Fibroblast of skin of scalp (primary cell): ENCODE results near the gene SIK3.
A peak's percentile ranks its signal among the peaks of the same experiment; 100 is the strongest.

ENCODE experiments used
- DNase-seq: peaks from one replicate; pipeline ENCODE4 v3.0.0-alpha.2; 2013

The SIK3 gene

DNA sequence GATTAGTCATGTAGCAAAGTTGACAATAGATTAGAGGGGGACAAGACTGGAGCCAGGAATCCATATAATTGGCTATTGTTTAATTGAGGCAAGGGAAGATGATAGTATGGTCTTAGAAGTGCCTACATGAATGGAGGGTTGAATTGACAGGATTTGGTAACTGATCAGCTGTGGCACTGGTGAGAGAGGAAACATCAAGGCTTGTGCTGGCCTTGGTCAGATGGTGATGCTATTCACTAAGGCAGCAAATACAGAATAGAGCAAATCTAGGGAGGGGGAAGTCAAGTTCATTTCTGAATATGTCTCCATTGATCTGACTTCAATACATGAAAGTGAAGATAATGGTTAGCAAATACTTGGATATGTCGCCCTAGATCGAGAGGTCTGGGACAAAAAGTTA, 206.5 kb downstream of the SIK3 start:
- no peak for DNase-seq

DNA sequence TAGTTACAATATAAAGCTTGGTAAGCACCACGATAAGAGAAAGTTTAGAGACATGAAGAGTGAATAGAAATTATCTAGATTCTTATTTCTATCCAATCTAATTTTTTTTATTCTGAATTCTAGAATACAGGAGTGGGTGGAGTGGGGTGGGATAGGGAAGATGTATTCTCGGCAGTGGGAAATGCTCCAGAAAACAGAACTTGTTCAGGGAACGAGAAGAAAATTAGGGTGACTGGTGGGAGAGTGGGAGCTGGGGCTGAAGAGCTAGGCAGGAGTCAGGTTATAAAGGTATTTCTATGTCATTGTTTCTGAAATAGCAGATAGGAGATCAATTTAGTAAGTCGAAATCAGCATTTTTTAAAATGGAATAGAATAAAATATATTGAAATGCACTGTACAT, 207.6 kb downstream of the SIK3 start:
- no peak for DNase-seq

DNA sequence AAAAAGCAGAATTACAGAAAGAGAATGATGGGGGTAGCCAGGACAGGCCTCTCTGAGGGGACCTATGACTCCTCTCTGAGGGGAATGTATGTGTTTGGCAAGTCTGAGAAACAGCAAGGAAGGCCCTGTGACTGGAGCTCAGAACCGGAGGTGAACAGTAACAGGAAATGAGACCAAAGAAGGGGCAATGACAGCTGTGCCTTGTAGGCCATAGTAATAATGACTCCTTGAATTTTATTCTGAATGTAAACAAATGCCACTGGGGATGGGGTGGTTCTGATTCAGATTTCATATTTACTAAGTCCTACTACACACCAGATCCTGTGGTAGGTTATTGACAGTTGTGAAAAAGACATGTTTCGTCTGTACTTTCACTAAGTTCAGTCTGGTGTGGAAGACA, 208.0 kb downstream of the SIK3 start:
- no peak for DNase-seq

DNA sequence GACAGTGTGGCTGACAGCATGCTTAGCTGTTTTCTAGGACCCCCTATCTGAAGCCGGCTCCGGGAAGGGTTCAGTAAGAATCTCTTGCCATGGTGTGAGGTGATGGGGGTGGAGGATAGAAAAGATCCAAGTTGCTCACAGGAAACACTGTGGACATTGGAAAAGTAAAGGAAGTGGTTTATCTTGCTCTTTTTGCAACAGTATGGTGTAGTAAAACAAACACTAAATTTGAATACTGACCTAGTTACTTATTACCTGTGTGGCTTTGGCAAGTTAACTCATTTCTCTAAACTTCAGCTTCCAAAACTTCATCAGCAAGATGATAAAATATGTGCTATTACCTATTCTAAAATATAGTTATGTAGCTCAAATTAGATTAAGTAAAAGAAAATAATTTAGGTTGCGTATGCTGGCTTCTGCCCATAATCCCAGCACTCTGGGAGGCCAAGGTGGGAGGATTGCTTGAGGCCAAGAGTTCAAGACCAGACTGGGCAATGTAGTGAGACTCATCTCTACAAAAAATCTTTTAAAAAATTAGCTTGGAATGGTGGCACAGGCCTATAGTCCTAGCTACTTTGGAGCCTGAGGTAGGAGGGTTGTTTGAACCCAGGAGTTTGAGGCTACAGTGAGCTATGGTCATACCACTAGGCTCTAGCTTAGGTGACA, 209.2 kb downstream of the SIK3 start:
- DNase-seq = no peak

DNA sequence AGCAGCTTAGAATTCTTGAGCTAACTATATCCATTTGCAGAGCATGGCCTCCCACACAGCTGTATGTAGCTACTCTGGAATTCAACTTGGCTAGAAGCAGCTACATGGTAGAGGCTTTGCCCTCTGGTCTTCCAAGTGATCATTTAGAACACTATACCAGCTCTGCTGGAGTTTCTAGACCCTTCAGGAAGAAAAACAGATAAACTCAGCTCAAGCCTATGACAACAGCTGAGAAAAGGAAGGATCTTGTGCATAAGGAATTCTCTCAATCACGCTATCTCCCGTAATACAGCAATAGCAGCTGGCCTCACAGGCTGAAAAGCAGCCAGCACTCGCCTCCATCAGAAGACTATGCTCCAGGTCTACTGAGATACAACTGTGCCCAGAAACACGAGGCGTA, 210.2 kb downstream of the SIK3 start:
- peak; percentile 82 for DNase-seq

DNA sequence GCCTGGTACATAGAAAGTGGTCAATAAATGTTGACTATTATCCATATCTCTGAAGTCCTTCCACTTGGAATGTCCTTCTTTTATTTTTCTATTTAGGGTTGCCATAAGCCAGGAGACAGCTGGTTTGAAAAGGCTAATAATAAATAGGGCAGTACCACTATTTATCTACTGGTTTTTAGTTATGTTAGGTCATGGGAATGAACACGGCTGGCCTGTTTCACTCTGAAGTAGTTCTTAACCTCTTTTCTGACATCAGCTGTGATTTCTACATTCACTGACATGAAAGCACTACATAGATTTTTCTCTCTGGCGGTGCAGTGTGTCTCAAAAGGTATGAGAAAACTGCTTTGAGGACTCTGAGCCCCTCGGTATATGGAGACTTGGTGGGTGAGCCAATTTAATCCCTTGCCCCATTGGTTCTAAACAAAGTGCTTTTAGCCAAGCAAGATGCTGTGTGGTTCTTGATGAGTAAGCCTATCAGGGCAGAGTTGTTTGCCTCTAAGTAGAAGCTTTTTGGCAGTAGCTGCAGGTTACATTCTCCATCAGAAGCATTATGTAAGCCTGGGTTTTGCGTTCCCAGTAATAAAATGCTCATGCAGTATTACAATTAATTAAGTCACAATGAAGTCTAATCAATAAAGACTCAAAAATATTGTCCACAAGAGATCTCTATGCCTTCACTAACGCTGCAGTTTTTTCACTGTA, 212.1 kb downstream of the SIK3 start:
- no peak for DNase-seq

DNA sequence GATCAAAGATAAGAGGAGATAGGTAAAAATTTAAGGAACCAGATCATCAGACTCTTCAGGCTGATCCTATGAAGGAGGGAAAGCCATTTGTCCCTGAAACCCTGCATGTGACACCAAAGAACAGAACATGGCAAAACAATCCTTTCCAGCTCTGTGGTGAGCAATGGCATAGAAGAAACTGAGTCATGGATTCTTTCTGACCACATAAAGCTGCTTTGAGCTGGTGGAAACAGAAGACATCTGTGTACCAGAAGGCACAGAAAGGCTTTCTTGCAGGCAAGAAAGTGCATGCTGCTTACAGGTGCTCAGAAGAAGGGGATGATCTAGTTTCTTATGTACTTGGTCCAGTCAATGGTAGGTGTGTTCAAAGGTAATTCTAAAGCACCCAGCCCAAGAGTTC, 215.8 kb downstream of the SIK3 start:
- DNase-seq = peak; percentile 65

DNA sequence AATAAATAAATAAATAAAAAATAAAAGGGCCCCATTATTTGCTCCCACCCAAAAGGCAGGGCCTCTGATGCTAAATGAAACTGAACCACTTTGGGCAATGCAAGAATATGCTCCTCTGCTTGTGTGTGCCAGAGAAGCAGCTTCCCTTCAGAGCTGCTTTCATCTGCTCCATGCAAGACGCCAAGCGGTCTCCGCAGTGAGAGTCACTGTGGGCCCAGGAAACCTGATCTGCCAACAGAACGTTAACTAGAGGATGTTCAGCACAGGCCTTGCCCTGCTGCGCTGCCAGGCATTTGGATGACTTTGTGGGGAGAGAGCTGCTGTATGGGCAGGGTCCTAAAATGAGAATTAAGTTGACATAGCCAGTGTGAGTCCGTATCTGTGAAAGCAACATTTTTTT, 217.1 kb downstream of the SIK3 start:
- no peak for DNase-seq

DNA sequence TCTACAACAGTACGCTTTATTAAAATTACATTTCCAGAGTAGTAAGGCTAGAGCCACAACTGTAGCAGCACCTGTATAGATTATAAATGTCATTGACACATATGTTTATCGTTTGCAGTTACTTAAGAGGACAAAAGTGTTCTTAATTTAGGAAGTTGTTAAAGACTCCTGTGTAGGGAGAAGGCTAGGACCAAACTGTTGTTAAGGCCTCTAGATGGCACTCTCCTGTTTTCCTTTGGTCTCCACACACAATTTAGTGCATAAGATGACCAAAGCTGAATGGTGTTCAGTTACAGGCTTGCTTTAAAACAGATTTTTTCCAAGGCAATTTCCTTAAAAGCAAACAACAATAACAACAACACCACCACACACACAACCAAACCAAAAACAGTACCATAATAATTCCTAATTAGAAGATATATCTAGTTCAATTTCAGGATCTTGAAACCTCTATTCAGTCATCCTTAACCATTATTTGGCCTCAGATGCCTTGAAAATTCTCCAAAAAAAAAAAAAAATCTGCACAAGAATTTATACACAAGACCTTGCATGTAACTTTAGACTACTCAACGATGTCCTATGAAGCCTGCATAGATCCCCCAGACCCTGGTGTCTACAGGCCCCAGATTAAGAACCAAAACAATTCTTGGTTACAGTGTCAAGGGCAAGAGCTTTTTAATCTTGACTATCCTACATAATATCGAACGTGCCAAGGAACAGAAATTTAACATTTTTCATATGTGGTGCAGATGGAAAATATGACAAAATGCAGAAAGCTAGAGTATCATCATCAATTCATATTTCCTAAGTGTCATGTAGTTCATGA, 218.2 kb downstream of the SIK3 start:
- peak; percentile 74 for DNase-seq

DNA sequence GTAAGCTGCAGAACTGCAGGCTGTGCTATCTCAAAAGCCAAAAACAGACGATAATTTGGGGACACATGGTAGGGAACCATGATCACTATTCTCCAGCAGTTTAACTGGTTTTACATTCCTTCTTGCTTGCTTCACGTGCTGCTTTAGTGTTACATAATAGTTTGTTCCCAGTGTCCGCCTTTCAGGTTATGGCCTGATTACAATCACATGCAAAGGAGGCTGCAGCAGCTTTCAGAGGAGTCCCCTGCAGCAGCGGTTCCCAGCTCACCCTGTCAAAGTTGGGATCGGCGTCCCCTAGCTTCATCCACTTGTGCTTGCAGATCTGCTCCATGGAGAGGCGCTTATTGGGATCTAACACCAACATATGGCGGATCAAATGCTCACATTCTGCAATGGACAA, 221.6 kb downstream of the SIK3 start:
- DNase-seq = no peak

DNA sequence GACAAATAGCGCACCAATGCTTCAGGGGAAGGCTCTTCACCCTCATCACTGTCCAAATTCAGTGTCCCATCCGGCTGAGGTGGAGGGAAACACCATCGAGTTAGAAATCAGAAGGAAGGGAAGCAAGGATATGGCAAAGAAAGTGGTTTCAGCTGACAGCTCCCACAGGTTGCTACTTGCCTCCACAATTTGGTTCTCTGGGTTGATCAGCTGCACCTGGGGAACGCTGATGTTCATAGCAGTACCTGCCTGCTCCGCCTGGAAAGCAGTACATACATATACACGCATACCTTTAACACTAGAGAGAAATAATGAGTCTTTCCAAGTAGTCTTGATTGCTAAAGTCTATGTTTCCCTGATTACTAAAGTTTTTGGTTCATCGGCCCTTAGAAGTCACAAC, 223.0 kb downstream of the SIK3 start:
- no peak for DNase-seq

DNA sequence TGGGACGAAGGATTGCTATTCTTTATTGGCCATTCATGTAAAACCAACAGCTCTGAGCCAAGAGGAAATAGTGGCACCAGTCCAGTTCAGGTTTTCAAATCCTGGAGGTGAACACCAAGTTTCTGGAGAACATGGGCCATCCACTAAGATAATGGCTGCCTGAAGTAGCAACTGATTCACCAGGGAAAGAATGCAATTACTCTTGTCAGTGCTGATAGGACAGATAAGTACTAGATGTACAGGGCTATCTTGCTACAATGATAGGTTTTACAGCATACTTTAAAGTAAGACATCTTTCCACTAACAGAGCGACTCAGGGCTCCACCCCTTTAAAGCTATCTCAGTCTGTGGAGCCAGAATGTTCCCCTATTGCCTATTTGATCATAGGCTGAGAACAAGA, 224.0 kb downstream of the SIK3 start:
- peak; percentile 33 for DNase-seq

DNA sequence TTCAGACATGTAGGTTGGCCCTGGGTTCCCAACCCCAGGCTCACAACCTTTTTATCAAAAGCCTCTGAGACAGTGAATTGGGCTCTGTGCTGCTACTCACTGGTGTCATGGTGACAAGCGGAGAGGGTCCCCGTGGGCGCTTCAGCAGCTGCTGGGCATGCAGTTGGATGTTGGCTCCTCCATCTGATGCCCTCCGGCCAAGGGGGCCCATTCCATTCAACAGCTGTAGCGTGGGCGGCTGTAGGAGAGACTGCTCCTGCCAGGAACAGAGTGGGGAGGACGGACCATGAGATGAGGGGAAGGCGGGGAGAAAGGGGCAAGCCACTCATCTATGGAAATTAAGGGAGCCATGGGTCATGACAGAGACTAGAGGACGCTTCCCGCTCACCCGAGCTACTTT, 224.8 kb downstream of the SIK3 start:
- no peak for DNase-seq

DNA sequence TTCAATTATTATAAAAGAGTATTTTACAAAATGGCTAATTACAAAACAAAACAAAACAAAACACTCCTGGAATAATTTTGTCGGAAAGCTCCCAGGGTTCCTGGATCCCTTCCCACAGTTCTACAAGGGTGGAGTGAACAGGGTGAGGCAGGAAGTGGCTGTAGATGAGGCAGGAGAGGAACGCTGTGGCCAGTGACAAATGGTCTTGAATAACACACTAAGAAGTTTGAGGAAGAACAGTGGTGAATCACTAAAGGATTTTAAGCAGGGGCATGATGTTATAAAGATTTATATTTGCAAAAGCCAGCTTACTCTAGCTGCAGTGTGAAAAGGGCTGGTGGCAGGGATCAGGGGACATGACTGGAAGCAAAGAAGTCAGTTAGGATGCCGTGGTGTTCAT, 227.0 kb downstream of the SIK3 start:
- DNase-seq = peak; percentile 89

DNA sequence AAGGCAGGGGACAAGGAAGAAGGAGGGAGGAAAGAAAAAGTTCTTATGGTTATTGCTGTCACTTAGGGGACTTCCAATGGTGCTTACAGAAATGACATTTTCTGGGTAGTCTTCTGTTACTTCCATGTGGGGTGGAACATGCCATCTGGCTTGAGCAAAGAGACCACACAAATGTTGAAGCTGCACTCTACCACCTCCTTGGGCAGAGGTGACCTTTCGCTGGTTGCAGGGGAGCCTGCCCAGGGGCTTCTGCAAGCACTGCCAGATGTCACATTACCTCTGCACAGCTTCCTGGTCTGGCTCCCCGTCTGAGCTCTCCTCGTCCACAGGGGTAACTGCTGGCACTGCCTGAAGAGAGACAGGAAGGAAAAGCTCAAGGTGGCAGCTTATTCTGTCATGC, 228.2 kb downstream of the SIK3 start:
- DNase-seq = no peak

DNA sequence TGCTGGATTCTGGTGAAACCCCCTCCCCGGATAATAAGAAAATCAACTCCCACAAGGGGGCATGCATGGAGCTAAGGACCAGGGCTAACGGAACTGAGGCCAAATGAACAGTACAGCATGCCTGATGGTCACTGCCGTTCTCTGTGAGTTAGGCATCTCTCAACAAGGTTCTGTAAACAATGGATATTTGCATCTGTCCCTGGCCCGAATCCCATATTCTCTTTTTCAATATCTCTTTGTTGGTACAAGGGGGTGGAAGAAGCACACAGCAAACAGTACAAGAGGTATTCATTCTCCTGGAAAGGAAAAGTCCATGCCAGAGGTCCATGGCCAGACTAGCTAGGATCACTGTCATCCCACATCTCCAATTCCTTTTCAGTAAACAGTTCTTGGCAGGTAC, 228.6 kb downstream of the SIK3 start:
- no peak for DNase-seq

DNA sequence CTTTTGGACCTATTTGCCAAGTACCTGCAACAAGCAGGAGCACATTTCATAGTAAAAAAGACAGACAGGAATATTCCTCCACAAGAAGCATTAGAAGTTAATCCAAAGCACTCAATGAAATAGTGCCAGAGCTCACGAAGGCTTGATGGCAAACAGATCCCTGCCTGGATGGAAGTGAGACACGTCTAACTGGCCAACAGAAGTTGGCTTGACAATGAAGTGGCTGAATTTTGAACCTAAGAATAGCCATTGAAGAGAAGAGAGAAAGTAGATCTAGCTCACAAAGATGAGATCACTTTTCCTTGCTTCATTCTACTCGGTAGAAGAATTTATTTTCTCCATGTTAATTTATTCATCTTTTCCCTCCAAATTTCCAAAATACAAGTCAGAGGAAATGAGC, 230.2 kb downstream of the SIK3 start:
- no peak for DNase-seq

DNA sequence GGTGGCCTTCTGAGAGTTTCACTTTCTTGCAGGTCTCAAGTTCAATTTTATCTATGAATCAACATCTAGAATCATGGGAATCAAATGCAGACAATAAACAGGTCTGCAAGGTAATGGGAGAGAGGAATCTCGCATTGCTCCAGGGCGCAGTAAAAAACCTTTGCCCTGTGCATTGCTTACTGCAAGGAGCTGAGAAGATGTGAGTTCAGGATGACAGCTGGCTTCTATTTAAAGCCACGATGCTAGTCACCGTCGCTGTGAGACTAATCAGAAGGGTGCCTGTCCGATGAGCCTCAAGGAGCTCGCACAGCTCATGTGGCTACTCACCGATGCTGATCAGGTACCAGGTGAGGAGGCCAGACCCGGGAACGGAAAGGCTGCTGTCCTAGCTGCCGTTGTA, 230.6 kb downstream of the SIK3 start:
- DNase-seq = no peak

DNA sequence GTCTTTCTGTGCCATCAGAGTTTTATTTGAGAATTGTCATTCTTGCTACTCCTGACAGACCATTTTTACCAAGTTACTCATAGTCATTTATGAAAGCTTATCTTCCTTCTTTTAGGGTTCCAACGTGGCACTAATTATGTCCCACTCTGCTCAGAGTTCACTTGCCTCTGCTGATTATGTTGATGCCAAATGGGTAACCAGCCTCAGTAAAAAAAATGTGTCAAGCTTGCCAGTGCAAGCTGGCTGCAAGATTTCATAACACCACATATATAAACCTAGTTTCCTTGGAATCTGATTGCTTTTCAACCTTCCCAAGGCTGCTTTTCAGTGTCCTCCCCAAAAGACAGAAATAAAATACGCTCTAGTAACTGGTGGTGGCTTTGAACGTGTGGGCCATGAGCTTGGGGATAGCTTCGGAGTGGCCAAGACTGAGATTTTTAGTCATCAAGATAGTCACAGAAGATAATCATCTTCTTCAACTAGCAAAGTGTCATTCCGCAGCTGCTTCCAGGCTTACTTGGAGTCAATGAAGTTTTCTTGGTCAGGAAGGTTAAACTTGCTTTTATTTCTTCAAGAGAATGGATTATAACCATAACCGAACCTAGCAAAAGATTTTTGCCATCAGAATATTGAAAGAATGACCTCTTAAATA, 231.3 kb downstream of the SIK3 start:
- no peak for DNase-seq

DNA sequence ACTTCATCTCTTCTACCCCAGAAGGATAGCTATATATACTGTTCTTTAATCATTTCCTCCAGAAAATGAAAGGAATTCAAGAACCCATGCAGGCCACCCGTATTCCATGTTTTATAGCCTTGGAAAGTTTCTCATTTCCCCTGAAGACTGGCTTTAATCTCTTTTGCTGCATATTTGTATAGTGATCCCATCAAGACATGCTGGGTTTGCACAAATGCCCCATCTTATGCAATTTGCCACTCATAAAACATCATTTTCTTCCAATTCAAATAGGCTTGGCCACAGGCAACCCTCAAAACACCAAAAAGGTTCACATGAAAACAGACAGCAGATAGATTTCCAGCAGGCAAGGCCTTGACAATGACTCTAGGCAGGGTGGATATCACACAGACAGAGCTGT, 232.5 kb downstream of the SIK3 start:
- DNase-seq = peak; percentile 89

DNA sequence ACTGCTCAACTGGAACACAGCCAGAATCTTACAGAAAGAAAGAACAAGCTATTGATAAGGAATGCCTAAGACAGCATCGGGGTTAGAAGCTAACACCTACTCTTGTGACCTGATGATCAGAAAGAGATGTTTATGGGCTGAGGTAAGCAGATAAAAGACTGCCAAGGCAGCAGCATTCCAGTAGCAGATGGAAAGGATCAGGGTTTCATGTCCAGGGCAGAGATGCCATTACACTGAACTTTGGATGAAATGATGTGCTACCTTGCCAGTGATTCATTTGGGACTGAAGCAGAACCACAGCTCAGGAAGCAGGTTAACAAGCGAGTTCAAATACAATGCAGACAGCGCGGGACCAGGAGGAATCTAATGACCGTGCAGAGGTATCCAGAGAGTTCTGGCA, 233.7 kb downstream of the SIK3 start:
- DNase-seq = no peak

DNA sequence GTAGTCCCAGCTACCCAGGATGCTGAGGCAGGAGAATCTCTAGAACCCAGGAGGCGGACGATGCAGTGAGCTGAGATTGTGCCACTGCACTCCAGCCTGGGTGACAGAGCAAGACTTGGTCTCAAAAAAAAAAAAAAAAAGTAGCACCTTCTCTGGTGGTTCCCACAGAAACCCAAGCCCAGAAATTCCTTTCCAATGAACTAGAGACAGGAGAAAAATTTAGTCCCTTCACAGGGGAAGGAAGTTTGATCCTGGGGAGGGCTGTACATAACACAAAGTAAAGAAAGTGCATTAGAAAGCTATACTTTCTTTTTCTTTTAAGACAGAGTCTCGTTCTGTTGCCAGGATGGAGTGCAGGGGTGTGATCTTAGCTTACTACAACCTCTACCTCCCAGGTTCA, 235.3 kb downstream of the SIK3 start:
- DNase-seq = peak; percentile 53

DNA sequence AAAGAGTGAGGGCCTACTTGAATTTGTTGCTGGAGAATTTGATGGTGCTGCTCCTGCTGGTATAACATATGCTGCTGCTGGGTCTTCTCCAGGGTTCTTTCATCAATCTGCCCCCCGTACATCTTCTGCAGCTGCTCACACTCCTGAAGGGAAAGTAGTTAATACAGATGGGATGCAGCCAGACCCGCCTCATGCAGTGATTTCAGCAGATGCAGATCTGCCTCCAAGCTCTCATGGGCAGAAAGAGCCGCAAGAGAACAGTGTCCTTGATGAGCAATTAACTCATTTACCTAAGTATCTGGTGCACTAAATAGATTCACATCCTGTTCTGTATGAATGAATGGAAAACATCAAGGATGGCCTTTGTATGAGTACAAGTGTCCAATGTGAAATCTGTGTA, 236.0 kb downstream of the SIK3 start:
- no peak for DNase-seq
